ENCODE results near the gene PPP1R13B.
"Not testable (repeated sequence)": the region's sequence is repeated elsewhere in the genome, so short reads cannot be mapped to it uniquely, and the experiment has no call there.

Gene PPP1R13B

GRCh38 chr14:103695296-103696069 is 151.9 kb downstream of the PPP1R13B start:
- DNase-seq: no peak

GRCh38 chr14:103694572-103695026 is 152.8 kb downstream of the PPP1R13B start:
- no peak for DNase-seq

- no peak for DNase-seq
Observed at GRCh38 chr14:103693515-103693914, 153.9 kb downstream of the PPP1R13B start.

- no peak for DNase-seq
Observed at GRCh38 chr14:103692871-103693270, 154.5 kb downstream of the PPP1R13B start.

- no peak for DNase-seq
Observed at GRCh38 chr14:103692159-103692558, 155.2 kb downstream of the PPP1R13B start.

- not testable (repeated sequence) for DNase-seq
Observed at GRCh38 chr14:103691655-103692054, 155.7 kb downstream of the PPP1R13B start.

GRCh38 chr14:103690332-103690731 is 157.0 kb downstream of the PPP1R13B start:
- no peak for DNase-seq

GRCh38 chr14:103688906-103689902 is 158.2 kb downstream of the PPP1R13B start:
- DNase-seq: no peak

GRCh38 chr14:103688441-103688840 is 158.9 kb downstream of the PPP1R13B start:
- DNase-seq: no peak

GRCh38 chr14:103687712-103688111 is 159.7 kb downstream of the PPP1R13B start:
- no peak for DNase-seq

GRCh38 chr14:103686831-103687485 is 160.4 kb downstream of the PPP1R13B start:
- no peak for DNase-seq

GRCh38 chr14:103685276-103686211 is 161.8 kb downstream of the PPP1R13B start:
- no peak for DNase-seq

- no peak for DNase-seq
Observed at GRCh38 chr14:103684871-103685270, 162.5 kb downstream of the PPP1R13B start.

GRCh38 chr14:103684471-103684870 is 162.9 kb downstream of the PPP1R13B start:
- DNase-seq: no peak
